ENCODE results near the gene GRIN3B.

DNA sequence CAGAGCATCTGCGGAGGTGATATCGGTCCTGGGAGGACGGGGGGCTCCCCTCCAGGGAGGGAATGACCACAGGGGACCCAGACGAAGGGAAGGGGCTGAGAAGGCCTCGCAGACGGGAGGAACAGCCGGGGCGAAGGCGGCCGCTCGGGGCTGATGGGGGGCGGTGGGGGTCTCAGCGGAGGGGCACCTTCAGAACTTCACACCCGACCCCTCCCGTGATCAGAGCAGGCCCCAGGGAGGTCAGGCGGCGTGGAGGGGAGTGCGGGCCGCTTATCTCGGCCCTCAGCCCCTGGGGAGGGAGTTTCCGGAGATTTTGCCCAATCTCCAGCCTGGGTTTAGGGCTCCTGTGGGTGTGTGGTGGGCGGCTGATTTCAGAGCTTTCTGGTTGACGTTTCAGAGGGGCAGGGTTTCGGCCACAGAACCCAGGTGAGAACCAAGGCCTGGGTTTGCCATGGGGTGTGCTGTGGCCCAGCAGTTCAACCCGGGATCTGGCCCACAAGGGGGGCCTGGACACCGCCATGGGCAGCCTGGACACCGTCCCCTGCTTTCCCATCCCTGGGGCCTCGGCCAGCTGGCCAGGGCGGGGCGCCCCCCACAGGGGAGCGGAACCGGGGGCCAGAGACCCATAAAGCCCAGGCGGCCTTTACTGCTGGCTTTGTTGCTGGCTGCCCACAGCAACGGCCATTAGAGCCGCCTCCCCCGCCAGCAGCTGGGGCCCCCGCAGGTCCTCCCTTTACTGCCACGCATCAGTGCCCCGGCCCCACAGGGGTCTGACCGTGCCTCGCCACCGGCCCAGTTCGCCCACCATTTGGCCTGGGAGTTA lies 45.3 kb upstream of the GRIN3B start:
- no peak for TF ChIP-seq CTCF (IDR thresholded peaks at IDR 0.05)
- TF ChIP-seq EZH2 (IDR thresholded peaks at IDR 0.05; ENCODE audit: borderline replicate concordance, insufficient read depth, low read depth, low read length, poor library complexity, severe bottlenecking), result no peak

Data from B cell (primary cell).